OCI-LY1 (cell line): Measurements from ENCODE around the gene TMEM38B.
"Not testable (repeated sequence)": the region's sequence is repeated elsewhere in the genome, so short reads cannot be mapped to it uniquely, and the experiment has no call there.

ENCODE experiments used
- H2AFZ ChIP-seq: fragments of 200-600 bp; sonication (generic), shearing (Covaris generic); 2 replicates; pipeline ENCODE4 v1.6.0; 2014; ENCODE audit warnings: antibody characterized with exemption, mild to moderate bottlenecking, low read length
- H3F3A ChIP-seq: fragments of 200-600 bp; sonication (generic), shearing (Covaris generic); 2 replicates; pipeline ENCODE4 v1.6.0; 2014; ENCODE audit warnings: mild to moderate bottlenecking, antibody characterized with exemption, low read length, moderate library complexity; ENCODE audit not compliant: insufficient read depth
- H3K27ac ChIP-seq: fragments of 200-600 bp; sonication (generic); 2 replicates; pipeline ENCODE4 v1.5.1; 2014; ENCODE audit warnings: low read length, mixed run types, mild to moderate bottlenecking, low read depth; ENCODE audit not compliant: poor library complexity, severe bottlenecking
- H3K27me3 ChIP-seq: fragments of 200-600 bp; sonication (generic); 2 replicates; pipeline ENCODE4 v1.6.0; 2014; ENCODE audit warnings: antibody characterized with exemption, mild to moderate bottlenecking, low read length, moderate library complexity; ENCODE audit not compliant: insufficient read depth
- H3K36me3 ChIP-seq: fragments of 200-600 bp; sonication (generic); 2 replicates; pipeline ENCODE4 v1.6.1; 2014; ENCODE audit warnings: mild to moderate bottlenecking, antibody characterized with exemption, low read length, moderate library complexity, mixed read lengths; ENCODE audit not compliant: insufficient read depth
- H3K4me1 ChIP-seq: fragments of 200-600 bp; sonication (generic); 2 replicates; pipeline ENCODE4 v1.5.1; 2014; ENCODE audit warnings: mild to moderate bottlenecking, low read length, moderate library complexity; ENCODE audit not compliant: insufficient read depth, severe bottlenecking
- H3K4me2 ChIP-seq: fragments of 200-600 bp; sonication (generic), shearing (Covaris generic); 2 replicates; pipeline ENCODE4 v1.6.1; 2014; ENCODE audit warnings: low read length
- H3K4me3 ChIP-seq: fragments of 200-600 bp; sonication (generic); 2 replicates; pipeline ENCODE4 v1.5.1; 2014; ENCODE audit warnings: low read length, low read depth, mild to moderate bottlenecking, mixed read lengths; ENCODE audit not compliant: poor library complexity, severe bottlenecking
- H3K79me2 ChIP-seq: fragments of 200-600 bp; shearing (Covaris generic); 2 replicates; pipeline ENCODE4 v1.6.1; 2016; ENCODE audit warnings: mixed run types, low read length, mixed read lengths; ENCODE audit not compliant: insufficient read depth
- H3K9ac ChIP-seq: fragments of 200-600 bp; sonication (generic), shearing (Covaris generic); 2 replicates; pipeline ENCODE4 v1.6.1; 2014; ENCODE audit warnings: mild to moderate bottlenecking, low read length, mixed read lengths
- H3K9me2 ChIP-seq: fragments of 200-600 bp; sonication (generic), shearing (Covaris generic); 2 replicates; pipeline ENCODE4 v1.6.1; 2014; ENCODE audit warnings: low read depth, mild to moderate bottlenecking, low read length, mixed read lengths
- H3K9me3 ChIP-seq: fragments of 200-600 bp; shearing (Covaris generic); 2 replicates; pipeline ENCODE4 v1.6.1; 2014; ENCODE audit warnings: low read length, mixed read lengths
- H4K20me1 ChIP-seq: fragments of 200-600 bp; sonication (generic), shearing (Covaris generic); 2 replicates; pipeline ENCODE4 v1.6.0; 2016; ENCODE audit warnings: mild to moderate bottlenecking, low read length; ENCODE audit not compliant: insufficient read depth
- CTCF ChIP-seq: fragments of 200-600 bp; sonication (generic), shearing (Covaris generic); IDR thresholded peaks from 2 replicates; pipeline ENCODE4 v1.5.1; 2017; ENCODE audit warnings: mild to moderate bottlenecking, antibody characterized with exemption, low read length, moderate library complexity, mixed read lengths
- EZH2 ChIP-seq: fragments of 200-600 bp; sonication (generic), shearing (Covaris generic); IDR thresholded peaks from 2 replicates; pipeline ENCODE4 v1.8.0; 2017; ENCODE audit warnings: borderline replicate concordance, mixed run types, mild to moderate bottlenecking, antibody characterized with exemption, low read length, moderate library complexity, mixed read lengths

Gene TMEM38B

GRCh38 chr9:105751761-105752160 is 57.4 kb downstream of the TMEM38B start:
- TF ChIP-seq CTCF = no peak
- TF ChIP-seq EZH2 = no peak
- H3K79me2 ChIP-seq = no peaks in the 10 kb centered on the region
- no peak overlapping the region for H3K9ac ChIP-seq
- no peak overlapping the region for H3K4me3 ChIP-seq
- H3K4me1 ChIP-seq = no peaks in the 10 kb centered on the region
- peaks cover 53% of the 10 kb centered on the region for H3K36me3 ChIP-seq
- H3K9me3 ChIP-seq = peaks cover 11% of the 10 kb centered on the region; the same call in 1 of the 2 replicates
- H4K20me1 ChIP-seq = no peaks in the 10 kb centered on the region
- no peaks in the 10 kb centered on the region for H3K27me3 ChIP-seq
- no peak overlapping the region for H2AFZ ChIP-seq
- H3F3A ChIP-seq = no peaks in the 10 kb centered on the region
- H3K4me2 ChIP-seq = no peak overlapping the region
- no peak overlapping the region for H3K27ac ChIP-seq
- H3K9me2 ChIP-seq = no peaks in the 10 kb centered on the region

- TF ChIP-seq CTCF (no peak), EZH2 (no peak)
- Histone ChIP-seq H3K27me3 (no peaks in the 10 kb centered on the region), H3K79me2 (no peaks in the 10 kb centered on the region), H3K4me2 (no peak overlapping the region), H3K9me3 (peaks cover 3% of the 10 kb centered on the region; the same call in 1 of the 2 replicates), H3K9me2 (no peaks in the 10 kb centered on the region), H2AFZ (no peak overlapping the region), H4K20me1 (no peaks in the 10 kb centered on the region), H3F3A (no peaks in the 10 kb centered on the region), H3K9ac (no peak overlapping the region), H3K4me1 (no peaks in the 10 kb centered on the region), H3K27ac (no peak overlapping the region), H3K36me3 (peaks cover 4% of the 10 kb centered on the region), H3K4me3 (no peak overlapping the region)
These were observed 63.3 kb downstream of the TMEM38B start for GRCh38 chr9:105757496-105758251.

GRCh38 chr9:105760053-105760452 is 65.7 kb downstream of the TMEM38B start:
- Histone ChIP-seq H3K9me2 (no peaks in the 10 kb centered on the region), H4K20me1 (no peaks in the 10 kb centered on the region), H3K79me2 (no peaks in the 10 kb centered on the region), H3K4me1 (no peaks in the 10 kb centered on the region), H2AFZ (no peak overlapping the region), H3K27ac (no peak overlapping the region), H3K4me3 (no peak overlapping the region), H3F3A (no peaks in the 10 kb centered on the region), H3K9ac (no peak overlapping the region), H3K36me3 (no peaks in the 10 kb centered on the region), H3K9me3 (no peaks in the 10 kb centered on the region), H3K27me3 (no peaks in the 10 kb centered on the region), H3K4me2 (no peak overlapping the region)
- TF ChIP-seq CTCF (no peak), EZH2 (no peak)

GRCh38 chr9:105782561-105783494 is 88.5 kb downstream of the TMEM38B start:
- H3K4me1 ChIP-seq, H4K20me1 ChIP-seq, H3K4me2 ChIP-seq, H3K36me3 ChIP-seq, H3K27me3 ChIP-seq, H3K9me3 ChIP-seq, H3K4me3 ChIP-seq, H3K79me2 ChIP-seq, H3K9ac ChIP-seq, H3K27ac ChIP-seq, H2AFZ ChIP-seq, H3K9me2 ChIP-seq, H3F3A ChIP-seq: not testable (repeated sequence)

- not testable (repeated sequence) for H3K9me3 ChIP-seq, H3F3A ChIP-seq, H3K4me1 ChIP-seq, H2AFZ ChIP-seq, H3K27ac ChIP-seq, H4K20me1 ChIP-seq, H3K27me3 ChIP-seq, H3K4me2 ChIP-seq, H3K79me2 ChIP-seq, H3K36me3 ChIP-seq, H3K9me2 ChIP-seq, H3K9ac ChIP-seq, H3K4me3 ChIP-seq
These were observed 89.1 kb downstream of the TMEM38B start for GRCh38 chr9:105783495-105783872.
